Muscle layer of duodenum (tissue), 2 donors: Measurements from ENCODE around the gene TMEM132C.

Experiments
- H3K27ac ChIP-seq: one replicate; pipeline ENCODE4 v1.7.0; 2013; ENCODE audit warnings: mild to moderate bottlenecking, low read length
- H3K27me3 ChIP-seq: one replicate; pipeline ENCODE4 v1.7.0; 2013; ENCODE audit warnings: low read depth, mild to moderate bottlenecking, control low read depth, low read length
- H3K36me3 ChIP-seq, 2 donors: one replicate each; pipeline ENCODE4 v1.7.0; 2013; ENCODE audit warnings: low read length in 2 of 2, control low read depth in 1 of 2, mild to moderate bottlenecking in 1 of 2; ENCODE audit not compliant: insufficient read depth in 2 of 2, control insufficient read depth in 1 of 2
- H3K4me1 ChIP-seq, 2 donors: one replicate each; pipeline ENCODE4 v1.7.0; 2013; ENCODE audit warnings: low read length in 2 of 2, mild to moderate bottlenecking in 2 of 2, control low read depth in 1 of 2, moderate library complexity in 1 of 2; ENCODE audit not compliant: insufficient read depth in 2 of 2, control insufficient read depth in 1 of 2
- H3K4me3 ChIP-seq, 2 donors: one replicate each; pipeline ENCODE4 v1.7.0; 2013; ENCODE audit warnings: low read length in 2 of 2, low read depth in 1 of 2, mild to moderate bottlenecking in 1 of 2
- H3K9me3 ChIP-seq, 2 donors: one replicate each; pipeline ENCODE4 v1.7.0; 2013; ENCODE audit warnings: low read length in 2 of 2, control low read depth in 1 of 2, mild to moderate bottlenecking in 1 of 2; ENCODE audit not compliant: control insufficient read depth in 1 of 2
- donor health status: healthy.

The TMEM132C gene

DNA sequence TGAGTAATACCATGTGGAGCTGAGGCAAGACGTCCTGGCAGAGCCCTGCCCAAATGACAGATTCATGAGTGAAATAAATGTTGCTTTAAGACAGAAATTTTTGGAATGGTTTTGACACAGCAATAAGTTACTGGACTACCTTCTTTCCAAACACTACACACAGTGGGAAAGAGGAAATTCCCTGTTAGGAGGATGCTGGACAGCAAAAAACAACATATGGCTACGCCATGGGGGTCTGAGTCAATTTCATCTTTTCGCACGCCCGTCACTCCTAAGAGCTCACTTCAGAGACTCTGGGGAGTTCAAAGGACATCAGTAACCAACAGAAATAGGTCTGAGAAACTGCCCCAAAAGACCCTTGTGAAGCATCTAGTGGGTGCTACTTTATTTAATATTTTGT lies 55.4 kb downstream of the TMEM132C start:
- Histone ChIP-seq H3K36me3 (no peaks in the 10 kb centered on the region), H3K4me3 (no peak overlapping the region), H3K4me1 (no peaks in the 10 kb centered on the region)

GRCh38 chr12:128323145-128323920 lies 56.4 kb downstream of the TMEM132C start:
- H3K4me1 ChIP-seq: no peaks in the 10 kb centered on the region

More for the DNA sequence above, 55.4 kb downstream of the TMEM132C start:
- Histone ChIP-seq H3K27me3 (no peaks in the 10 kb centered on the region), H3K9me3 (peaks cover 3 to 9% of the 10 kb centered on the region in 2 donors), H3K27ac (no peak overlapping the region)

DNA sequence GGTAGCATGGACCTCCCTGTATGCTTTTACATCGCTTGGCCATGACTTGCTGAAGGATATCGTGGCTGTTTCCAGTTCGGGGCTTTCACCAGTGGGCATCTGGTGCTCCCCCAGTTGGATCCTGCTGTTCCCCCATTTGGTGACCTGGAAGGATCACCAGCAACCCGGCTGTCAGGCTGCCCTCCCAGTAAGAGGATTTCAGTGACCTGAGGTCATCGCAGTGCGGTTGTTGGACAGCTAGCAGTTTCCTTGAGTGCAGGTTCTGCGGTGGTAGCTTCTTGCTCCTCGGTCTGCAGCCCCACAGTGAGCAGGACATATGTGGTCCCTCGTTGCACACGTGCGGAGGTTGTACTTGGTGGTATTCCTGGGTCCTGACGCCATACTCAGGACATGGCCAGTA lies 58.7 kb downstream of the TMEM132C start:
- H3K4me3 ChIP-seq: no peak overlapping the region

More at GRCh38 chr12:128323145-128323920, 56.4 kb downstream of the TMEM132C start:
- no peaks in the 10 kb centered on the region for H3K27me3 ChIP-seq
- H3K9me3 ChIP-seq: peaks cover 3 to 9% of the 10 kb centered on the region in 2 donors
- no peak overlapping the region for H3K4me3 ChIP-seq
- no peak overlapping the region for H3K27ac ChIP-seq
- no peaks in the 10 kb centered on the region for H3K36me3 ChIP-seq

GRCh38 chr12:128326406-128326805 lies 59.4 kb downstream of the TMEM132C start:
- Histone ChIP-seq H3K9me3 (peaks cover 3 to 9% of the 10 kb centered on the region in 2 donors), H3K4me1 (no peaks in the 10 kb centered on the region), H3K36me3 (no peaks in the 10 kb centered on the region), H3K4me3 (no peak overlapping the region), H3K27me3 (no peaks in the 10 kb centered on the region), H3K27ac (no peak overlapping the region)

More for the DNA sequence above, 58.7 kb downstream of the TMEM132C start:
- Histone ChIP-seq H3K9me3 (peaks cover 3 to 9% of the 10 kb centered on the region in 2 donors), H3K27ac (no peak overlapping the region), H3K27me3 (no peaks in the 10 kb centered on the region), H3K36me3 (no peaks in the 10 kb centered on the region), H3K4me1 (no peaks in the 10 kb centered on the region)

- no peaks in the 10 kb centered on the region for H3K9me3 ChIP-seq
- no peak overlapping the region for H3K4me3 ChIP-seq
- H3K27ac ChIP-seq: no peak overlapping the region
- no peaks in the 10 kb centered on the region for H3K4me1 ChIP-seq
- H3K27me3 ChIP-seq: no peaks in the 10 kb centered on the region
- no peaks in the 10 kb centered on the region for H3K36me3 ChIP-seq
Observed at GRCh38 chr12:128328961-128329360, 62.0 kb downstream of the TMEM132C start.

DNA sequence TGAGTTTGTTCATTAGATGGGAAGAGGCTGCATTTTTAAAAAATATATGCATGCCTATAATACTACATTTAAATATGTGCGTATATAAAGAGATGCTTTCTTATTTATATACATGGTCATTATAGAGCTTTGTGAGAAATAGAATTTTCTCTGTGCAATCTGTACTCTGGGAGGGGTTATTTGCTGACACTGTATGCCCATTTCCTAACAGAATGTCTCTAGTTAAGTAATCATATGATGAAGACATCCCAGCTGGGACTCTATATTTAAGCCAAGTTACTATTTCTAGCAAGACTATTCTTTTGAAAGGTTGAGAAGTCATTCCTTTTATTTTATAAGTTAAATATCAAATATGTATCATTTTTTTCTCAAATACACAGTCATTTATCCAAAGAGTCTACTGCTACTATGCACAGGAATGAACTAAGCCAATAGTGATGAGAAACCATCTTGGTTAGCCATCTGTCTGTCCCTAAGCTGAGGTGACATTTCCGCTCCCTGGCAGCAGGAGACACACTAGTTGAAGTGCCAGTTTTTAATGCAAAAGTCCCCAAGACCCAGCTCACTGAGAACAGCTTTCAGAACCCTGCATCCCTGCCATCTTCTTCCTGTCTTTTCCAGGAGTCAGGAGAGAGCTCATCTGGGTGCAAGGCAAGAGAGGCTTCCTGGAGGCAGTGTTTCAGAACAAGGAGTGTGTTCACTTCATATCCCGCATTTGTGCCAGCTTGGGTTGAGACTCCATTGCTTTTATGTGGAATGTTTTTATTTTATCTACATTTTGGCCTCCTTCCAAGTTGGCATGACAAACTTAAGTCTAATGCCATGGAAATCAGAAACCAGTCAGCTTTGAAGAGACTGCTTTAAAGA lies 69.5 kb downstream of the TMEM132C start:
- H3K4me3 ChIP-seq: no peak overlapping the region
- H3K9me3 ChIP-seq: peaks cover 0 to 5% of the 10 kb centered on the region in 2 donors
- H3K27ac ChIP-seq: no peak overlapping the region
- H3K36me3 ChIP-seq: no peaks in the 10 kb centered on the region
- H3K4me1 ChIP-seq: no peaks in the 10 kb centered on the region
- no peaks in the 10 kb centered on the region for H3K27me3 ChIP-seq

GRCh38 chr12:128337071-128337345 lies 70.0 kb downstream of the TMEM132C start:
- no peaks in the 10 kb centered on the region for H3K4me1 ChIP-seq
- no peaks in the 10 kb centered on the region for H3K27me3 ChIP-seq
- H3K4me3 ChIP-seq: no peak overlapping the region
- peaks cover 0 to 5% of the 10 kb centered on the region in 2 donors for H3K9me3 ChIP-seq
- H3K36me3 ChIP-seq: no peaks in the 10 kb centered on the region
- no peak overlapping the region for H3K27ac ChIP-seq

- Histone ChIP-seq H3K27ac (no peak overlapping the region), H3K27me3 (no peaks in the 10 kb centered on the region), H3K9me3 (peaks cover 0 to 5% of the 10 kb centered on the region in 2 donors), H3K36me3 (no peaks in the 10 kb centered on the region), H3K4me1 (no peaks in the 10 kb centered on the region), H3K4me3 (no peak overlapping the region)
Observed at GRCh38 chr12:128337431-128338170, 70.6 kb downstream of the TMEM132C start.

DNA sequence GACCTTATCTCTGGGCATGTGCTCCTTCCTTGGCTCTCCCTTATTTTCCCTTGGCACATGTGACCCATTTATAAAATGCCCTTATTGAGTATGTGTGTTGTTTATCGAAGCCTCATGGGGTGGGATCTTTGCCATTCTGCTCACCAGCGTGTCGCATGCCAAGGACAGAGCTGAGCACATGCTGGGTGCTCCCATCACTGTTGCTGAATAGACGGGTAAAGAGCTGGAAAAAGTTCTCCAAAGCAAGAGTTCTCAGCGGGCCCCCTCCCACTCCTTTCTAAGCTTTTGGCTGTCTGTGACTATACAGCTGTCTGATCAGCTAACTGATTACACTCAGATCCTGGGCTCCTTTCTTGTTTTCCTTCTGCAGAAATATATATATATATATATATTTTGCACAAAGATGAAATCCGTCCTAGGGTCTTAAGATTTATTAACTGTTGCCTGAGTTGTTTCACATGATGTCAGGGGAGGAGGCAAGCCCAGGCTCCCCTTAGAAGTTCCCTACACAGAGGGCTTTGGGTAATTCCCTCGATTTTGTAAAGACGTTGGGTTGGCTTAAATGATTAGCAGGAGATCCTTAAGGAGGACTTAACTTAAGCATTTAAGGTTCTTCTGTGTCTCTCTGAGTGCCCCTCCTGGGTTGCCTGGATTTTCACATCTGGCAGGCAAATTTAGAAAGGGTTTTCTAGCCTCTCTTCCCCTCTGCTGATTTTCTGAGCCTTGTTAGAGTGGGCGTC lies 71.6 kb downstream of the TMEM132C start:
- H3K27ac ChIP-seq: no peak overlapping the region
- H3K4me3 ChIP-seq: no peak overlapping the region
- H3K9me3 ChIP-seq: peaks cover 0 to 5% of the 10 kb centered on the region in 2 donors
- no peaks in the 10 kb centered on the region for H3K27me3 ChIP-seq
- no peaks in the 10 kb centered on the region for H3K4me1 ChIP-seq
- no peaks in the 10 kb centered on the region for H3K36me3 ChIP-seq

DNA sequence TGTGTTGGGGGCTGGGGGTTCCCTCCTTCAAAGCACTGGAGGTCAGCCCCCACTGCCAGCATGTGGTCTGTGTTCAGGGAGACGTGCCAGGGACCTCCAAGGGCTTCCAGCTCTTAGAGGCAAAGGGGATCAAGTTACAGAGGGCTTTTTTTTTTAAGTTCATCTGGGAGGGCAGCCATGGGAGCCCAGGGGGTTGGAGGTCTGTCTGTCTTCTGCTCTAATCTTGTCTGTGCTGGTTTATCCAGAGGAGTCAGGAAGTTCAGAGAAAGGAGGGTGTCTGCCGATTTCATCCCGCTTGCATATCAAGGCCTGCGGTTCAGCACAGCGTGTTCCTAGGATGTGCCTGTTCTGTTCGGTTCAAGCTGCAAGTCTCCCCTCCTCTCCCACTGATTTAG lies 72.2 kb downstream of the TMEM132C start:
- peaks cover 0 to 5% of the 10 kb centered on the region in 2 donors for H3K9me3 ChIP-seq
- no peaks in the 10 kb centered on the region for H3K36me3 ChIP-seq
- no peak overlapping the region for H3K4me3 ChIP-seq
- no peaks in the 10 kb centered on the region for H3K27me3 ChIP-seq
- no peak overlapping the region for H3K27ac ChIP-seq
- no peaks in the 10 kb centered on the region for H3K4me1 ChIP-seq
